Neutrophil (primary cell): ENCODE data around the gene BPTF.

ENCODE experiments used
- H3K27ac ChIP-seq: fragments of 200-600 bp; sonication (generic); 2 replicates; pipeline ENCODE4 v1.5.1; 2016; ENCODE audit warnings: mild to moderate bottlenecking, moderate library complexity
- H3K27me3 ChIP-seq: fragments of 200-600 bp; sonication (generic); 2 replicates; pipeline ENCODE4 v1.6.0; 2016; ENCODE audit warnings: mild to moderate bottlenecking
- H3K36me3 ChIP-seq: fragments of 200-600 bp; sonication (generic); 2 replicates; pipeline ENCODE4 v1.5.1; 2017
- H3K4me1 ChIP-seq, 2 experiments: fragments of 200-600 bp in 1 of 2; sonication (generic) in 1 of 2; 1 replicate in 1 of 2; 2 replicates in 1 of 2; pipeline versions ENCODE4 v1.5.1 to v1.6.1; 2013 to 2016; ENCODE audit warnings: low read depth in 1 of 2, low read length in 1 of 2, mild to moderate bottlenecking in 1 of 2, moderate library complexity in 1 of 2; ENCODE audit not compliant: control insufficient read depth in 1 of 2, insufficient read depth in 1 of 2
- H3K4me3 ChIP-seq, 2 experiments: fragments of 200-600 bp in 1 of 2; sonication (generic) in 1 of 2; 1 replicate in 1 of 2; 2 replicates in 1 of 2; pipeline ENCODE4 v1.5.1; 2013 to 2016; ENCODE audit warnings: low read depth in 1 of 2, low read length in 1 of 2, mild to moderate bottlenecking in 1 of 2, moderate library complexity in 1 of 2
- H3K9me3 ChIP-seq: fragments of 200-600 bp; sonication (generic); 2 replicates; pipeline ENCODE4 v1.5.1; 2016
- TF ChIP-seq, protein P1 (sequence below): fragments of 200-600 bp; sonication (generic); IDR thresholded peaks from 2 replicates; pipeline ENCODE4 v1.5.1; 2016; ENCODE audit warnings: antibody characterized with exemption

Gene BPTF

GRCh38 chr17:67868176-67868575 is 42.9 kb downstream of the BPTF start:
- H3K27ac ChIP-seq = no peak overlapping the region
- TF ChIP-seq, protein P1, sequence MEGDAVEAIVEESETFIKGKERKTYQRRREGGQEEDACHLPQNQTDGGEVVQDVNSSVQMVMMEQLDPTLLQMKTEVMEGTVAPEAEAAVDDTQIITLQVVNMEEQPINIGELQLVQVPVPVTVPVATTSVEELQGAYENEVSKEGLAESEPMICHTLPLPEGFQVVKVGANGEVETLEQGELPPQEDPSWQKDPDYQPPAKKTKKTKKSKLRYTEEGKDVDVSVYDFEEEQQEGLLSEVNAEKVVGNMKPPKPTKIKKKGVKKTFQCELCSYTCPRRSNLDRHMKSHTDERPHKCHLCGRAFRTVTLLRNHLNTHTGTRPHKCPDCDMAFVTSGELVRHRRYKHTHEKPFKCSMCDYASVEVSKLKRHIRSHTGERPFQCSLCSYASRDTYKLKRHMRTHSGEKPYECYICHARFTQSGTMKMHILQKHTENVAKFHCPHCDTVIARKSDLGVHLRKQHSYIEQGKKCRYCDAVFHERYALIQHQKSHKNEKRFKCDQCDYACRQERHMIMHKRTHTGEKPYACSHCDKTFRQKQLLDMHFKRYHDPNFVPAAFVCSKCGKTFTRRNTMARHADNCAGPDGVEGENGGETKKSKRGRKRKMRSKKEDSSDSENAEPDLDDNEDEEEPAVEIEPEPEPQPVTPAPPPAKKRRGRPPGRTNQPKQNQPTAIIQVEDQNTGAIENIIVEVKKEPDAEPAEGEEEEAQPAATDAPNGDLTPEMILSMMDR = no peak
- H3K27me3 ChIP-seq = no peaks in the 10 kb centered on the region
- no peaks in the 10 kb centered on the region for H3K4me1 ChIP-seq
- no peak overlapping the region for H3K4me3 ChIP-seq
- peaks cover 16% of the 10 kb centered on the region for H3K36me3 ChIP-seq
- H3K9me3 ChIP-seq = no peaks in the 10 kb centered on the region

DNA sequence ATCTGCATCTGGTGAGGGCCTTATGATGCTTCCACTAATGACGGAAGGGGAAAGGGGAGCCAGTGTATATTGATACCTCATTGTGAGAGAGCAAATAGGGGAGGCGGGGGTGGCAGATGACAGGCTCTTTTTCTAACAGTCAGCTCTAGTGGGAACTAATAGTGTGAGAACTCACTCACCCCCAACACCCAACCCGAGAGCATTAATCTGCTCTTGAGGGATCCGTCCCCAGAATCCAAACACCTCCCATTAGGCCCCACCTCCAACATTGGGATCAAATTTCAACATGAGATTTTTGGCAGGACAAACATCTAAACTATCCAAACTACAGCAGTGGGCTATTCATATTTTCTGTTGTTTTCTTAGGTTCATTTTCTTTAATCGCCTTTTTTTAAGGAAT is 54.4 kb downstream of the BPTF start:
- Histone ChIP-seq H3K9me3 (no peaks in the 10 kb centered on the region), H3K4me3 (no peak overlapping the region), H3K4me1 (no peaks in the 10 kb centered on the region), H3K27ac (no peak overlapping the region), H3K36me3 (peaks cover 36% of the 10 kb centered on the region), H3K27me3 (no peaks in the 10 kb centered on the region)
- TF ChIP-seq, protein P1 = no peak

DNA sequence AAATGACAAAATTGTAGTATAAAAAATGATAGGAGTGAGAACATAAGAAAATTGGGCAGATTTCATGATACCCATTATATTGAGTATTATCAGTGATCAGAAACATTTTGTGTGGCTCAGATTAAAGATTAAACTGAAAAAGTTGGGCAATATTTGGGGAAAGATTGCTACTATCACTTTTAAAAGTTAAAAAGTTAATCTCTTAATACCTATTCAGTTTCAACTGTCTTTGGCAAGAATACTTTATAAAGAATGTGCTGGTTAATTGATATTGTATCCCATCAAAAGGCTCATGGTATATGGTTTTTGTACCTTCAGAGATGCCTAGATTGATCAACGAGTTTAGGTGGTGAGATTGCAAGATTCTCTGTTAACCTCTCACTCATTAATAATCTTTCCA is 55.8 kb downstream of the BPTF start:
- H3K9me3 ChIP-seq = no peaks in the 10 kb centered on the region
- no peaks in the 10 kb centered on the region for H3K4me1 ChIP-seq
- H3K27ac ChIP-seq = no peak overlapping the region
- TF ChIP-seq, protein P1 = no peak
- peaks cover 38% of the 10 kb centered on the region for H3K36me3 ChIP-seq
- no peaks in the 10 kb centered on the region for H3K27me3 ChIP-seq
- H3K4me3 ChIP-seq = no peak overlapping the region

- no peak overlapping the region for H3K27ac ChIP-seq
- TF ChIP-seq, protein P1 = no peak
- H3K36me3 ChIP-seq = peaks cover 37% of the 10 kb centered on the region
- H3K4me1 ChIP-seq = no peaks in the 10 kb centered on the region
- H3K27me3 ChIP-seq = no peaks in the 10 kb centered on the region
- H3K9me3 ChIP-seq = no peaks in the 10 kb centered on the region
- no peak overlapping the region for H3K4me3 ChIP-seq
Measured at GRCh38 chr17:67884741-67885140, 59.4 kb downstream of the BPTF start.

DNA sequence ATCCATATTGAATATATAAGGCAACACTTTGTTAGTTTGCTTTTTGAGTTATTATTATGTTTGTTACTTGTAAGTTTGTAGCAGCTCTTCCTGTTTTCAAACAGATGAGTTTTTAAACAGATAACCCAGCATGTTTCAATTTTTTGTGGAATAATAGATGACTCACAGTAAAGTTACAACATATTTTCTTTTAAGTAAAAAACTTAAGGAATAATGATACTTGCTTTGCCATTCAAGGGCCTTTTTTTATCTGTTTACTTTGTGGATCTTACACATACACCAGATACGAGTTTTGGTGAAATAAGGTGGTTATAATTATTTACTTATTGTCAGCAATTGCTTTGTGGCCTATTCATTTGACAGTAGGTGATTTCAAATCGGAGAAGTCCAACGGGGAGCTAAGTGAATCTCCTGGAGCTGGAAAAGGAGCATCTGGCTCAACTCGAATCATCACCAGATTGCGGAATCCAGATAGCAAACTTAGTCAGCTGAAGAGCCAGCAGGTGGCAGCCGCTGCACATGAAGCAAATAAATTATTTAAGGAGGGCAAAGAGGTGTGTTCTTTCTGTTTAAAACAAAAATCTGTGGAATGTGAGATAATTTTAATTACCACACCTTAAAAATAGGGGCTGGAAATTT is 66.3 kb downstream of the BPTF start:
- TF ChIP-seq, protein P1 = no peak
- Histone ChIP-seq H3K27ac (no peak overlapping the region), H3K4me1 (no peaks in the 10 kb centered on the region), H3K9me3 (no peaks in the 10 kb centered on the region), H3K36me3 (peaks cover 76% of the 10 kb centered on the region), H3K4me3 (no peak overlapping the region), H3K27me3 (no peaks in the 10 kb centered on the region)
